Stomach (tissue), 9 donors: Measurements from ENCODE around the gene MYH14. TPM values are rescaled to one million over a fixed set of nuclear protein-coding genes. Genes with fewer than 3 reads are reported as not detected.

Experiments used
- DNase-seq, 2 donors: peaks; one replicate each; pipeline versions ENCODE4 v3.0.0 to v3.0.0-alpha.2; 2013 to 2019
- H3K27ac ChIP-seq, 5 donors: fragments of 200-600 bp in 4 of 5; sonication (generic) in 4 of 5; one replicate each; pipeline ENCODE4 v1.5.1; 2013 to 2019; ENCODE audit warnings: mild to moderate bottlenecking in 1 of 5, moderate library complexity in 1 of 5
- H3K27me3 ChIP-seq, 3 donors: fragments of 200-600 bp; sonication (generic); one replicate each; pipeline ENCODE4 v1.5.1; 2017 to 2019; ENCODE audit warnings: mixed run types in 1 of 3
- H3K36me3 ChIP-seq, 4 donors: fragments of 200-600 bp; sonication (generic); 1 replicate in 3 of 4; 2 replicates in 1 of 4; pipeline ENCODE4 v1.5.1; 2016 to 2019
- H3K4me1 ChIP-seq, 4 donors: fragments of 200-600 bp; sonication (generic); one replicate each; pipeline ENCODE4 v1.5.1; 2016 to 2019
- H3K4me3 ChIP-seq, 4 donors: fragments of 200-600 bp; sonication (generic) in 3 of 4; one replicate each; pipeline ENCODE4 v1.5.1; 2016 to 2019; ENCODE audit warnings: mild to moderate bottlenecking in 1 of 4
- H3K9me3 ChIP-seq, 4 donors: fragments of 200-600 bp; sonication (generic); one replicate each; pipeline ENCODE4 v1.5.1; 2016 to 2019
- CTCF ChIP-seq, 7 experiments: fragments of 450-650 bp in 4 of 7; fragments of 200-600 bp in 3 of 7; sonication (generic) in 3 of 7; IDR thresholded peaks; one replicate each; pipeline ENCODE4 v1.5.1; 2016 to 2019; ENCODE audit warnings: antibody characterized with exemption in 7 of 7, control low read depth in 2 of 7, mild to moderate bottlenecking in 1 of 7
- EP300 ChIP-seq: sonication (generic); formaldehyde crosslinking; IDR thresholded peaks from one replicate; pipeline ENCODE4 v1.6.1; 2017; ENCODE audit warnings: antibody characterized with exemption
- POLR2A ChIP-seq, 4 donors: fragments of 450-650 bp; IDR thresholded peaks; one replicate each; pipeline ENCODE4 v1.6.1; 2016; ENCODE audit warnings: antibody characterized with exemption in 4 of 4, control low read depth in 2 of 4, mild to moderate bottlenecking in 1 of 4, moderate library complexity in 1 of 4
- POLR2AphosphoS5 ChIP-seq, 3 donors: sonication (generic); formaldehyde crosslinking; IDR thresholded peaks; one replicate each; pipeline ENCODE4 v1.6.1; 2016; ENCODE audit warnings: antibody characterized with exemption in 3 of 3
- WGBS, 5 donors: extraction: QIAGEN DNeasy Blood & Tissue Kit in 3 of 5; methylation state at CpG; one replicate each; pipeline versions ENCODE4 v1.1.5 to v1.1.7; 2013 to 2018; 5-methylcytosine and 5-hydroxymethylcytosine counted together
- intact Hi-C: fragments of 100-400 bp; cut with DNase I; formaldehyde crosslinking; loops from one replicate; pipeline ENCODE4 v1.15.1; 2023; ENCODE audit warnings: low total_unique reads
- polyA plus RNA-seq, 3 donors: library from polyadenylated mRNA; stranded (reverse); fragments of 200-250 nt; gene quantifications; one replicate each; pipeline ENCODE4 v1.2.3, GENCODE V29; 2013
- total RNA-seq, 5 donors: library from RNA; depleted of rRNA; stranded (reverse); fragments of >200 nt; gene quantifications; one replicate each; pipeline versions ENCODE4 v1.1.0 to v1.2.3, GENCODE V29; 2014 to 2016
- donor health status: healthy with polysubstance abuse.
- donor health status: Bipolar disorder and iron deficiency.
- donor health status: healthy.

MYH14 gene
- total and polyA plus RNA-seq, 8 donors: 21.6 to 392 (median 43.4) TPM

GRCh38 chr19:50273821-50274220, 70.4 kb downstream of the MYH14 start:
- no peaks in the 10 kb centered on the region for H3K4me1 ChIP-seq
- H3K9me3 ChIP-seq: no peaks in the 10 kb centered on the region
- intact Hi-C loops: no loop called here
- 87 to 96% (median 93%) methylated on average over 7 of the region's 7 CpGs for WGBS, 5 donors
- H3K27ac ChIP-seq: no peak overlapping the region
- TF ChIP-seq POLR2AphosphoS5 (IDR thresholded peaks at IDR 0.05) (no peak), EP300 (no peak), CTCF (IDR thresholded peaks at IDR 0.05) (no peak), POLR2A (IDR thresholded peaks at IDR 0.05) (no peak)
- peaks cover 13 to 91% (median 88%) of the 10 kb centered on the region in 4 donors for H3K36me3 ChIP-seq
- H3K27me3 ChIP-seq: peaks cover 0 to 35% (median 0%) of the 10 kb centered on the region in 3 donors
- H3K4me3 ChIP-seq: no peak overlapping the region
- DNase-seq: no peak

- H3K4me1 ChIP-seq: no peaks in the 10 kb centered on the region
- H3K27me3 ChIP-seq: peaks cover 0 to 26% (median 0%) of the 10 kb centered on the region in 3 donors
- no peak overlapping the region for H3K27ac ChIP-seq
- intact Hi-C loops: no loop called here
- H3K36me3 ChIP-seq: peaks cover 18 to 96% (median 92%) of the 10 kb centered on the region in 4 donors
- DNase-seq: no peak
- WGBS, 5 donors: 80 to 90% (median 89%) methylated on average over 24 to 26 of the region's 26 CpGs
- no peaks in the 10 kb centered on the region for H3K9me3 ChIP-seq
- H3K4me3 ChIP-seq: no peak overlapping the region
- TF ChIP-seq CTCF (IDR thresholded peaks at IDR 0.05) (no peak), EP300 (no peak), POLR2AphosphoS5 (IDR thresholded peaks at IDR 0.05) (no peak), POLR2A (IDR thresholded peaks at IDR 0.05) (no peak)
Measured at GRCh38 chr19:50275577-50276368, 72.4 kb downstream of the MYH14 start.

- H3K4me1 ChIP-seq: no peaks in the 10 kb centered on the region
- H3K27me3 ChIP-seq: peaks cover 0 to 20% (median 0%) of the 10 kb centered on the region in 3 donors
- no peak for TF ChIP-seq CTCF (IDR thresholded peaks at IDR 0.05)
- TF ChIP-seq POLR2A (IDR thresholded peaks at IDR 0.05): no peak
- no peak for DNase-seq
- intact Hi-C loops: no loop called here
- peaks cover 18 to 96% (median 93%) of the 10 kb centered on the region in 4 donors for H3K36me3 ChIP-seq
- no peak overlapping the region for H3K27ac ChIP-seq
- H3K9me3 ChIP-seq: no peaks in the 10 kb centered on the region
- no peak overlapping the region for H3K4me3 ChIP-seq
- 87 to 94% (median 87%) methylated on average over 10 to 15 of the region's 15 CpGs for WGBS, 5 donors
Measured at GRCh38 chr19:50276370-50277063, 73.1 kb downstream of the MYH14 start.

- 87 to 95% (median 92%) methylated on average over 14 of the region's 14 CpGs for WGBS, 5 donors
- Histone ChIP-seq H3K27ac (no peak overlapping the region), H3K9me3 (no peaks in the 10 kb centered on the region), H3K27me3 (peaks cover 0 to 19% (median 0%) of the 10 kb centered on the region in 3 donors), H3K36me3 (peaks cover 15 to 95% (median 90%) of the 10 kb centered on the region in 4 donors), H3K4me3 (no peak overlapping the region), H3K4me1 (no peaks in the 10 kb centered on the region)
- intact Hi-C loops: no loop called here
- no peak for DNase-seq
- no peak for TF ChIP-seq POLR2AphosphoS5 (IDR thresholded peaks at IDR 0.05)
- no peak for TF ChIP-seq CTCF (IDR thresholded peaks at IDR 0.05)
- TF ChIP-seq POLR2A (IDR thresholded peaks at IDR 0.05): no peak
- no peak for TF ChIP-seq EP300
Measured at GRCh38 chr19:50277966-50278580, 74.7 kb downstream of the MYH14 start.
